SK-N-SH (cell line): ENCODE measurements around the gene RBM19. TPM values are rescaled to one million over a fixed set of nuclear protein-coding genes. Genes with fewer than 3 reads are reported as not detected.
"Not testable (repeated sequence)": the region's sequence is repeated elsewhere in the genome, so short reads cannot be mapped to it uniquely, and the experiment has no call there.

Source experiments
- CTCF ChIA-PET: fragments of 300-600, 350-600 bp; formaldehyde crosslinking; extraction: SDS; loops from one replicate; lab custom pipeline; 2021; lab: Yijun Ruan, JAX
- POLR2A ChIA-PET: fragments of 350-600 bp; sonication (Branson Sonifier 250); formaldehyde crosslinking; extraction: SDS; loops from one replicate; lab custom pipeline; 2020; ENCODE audit warnings: antibody characterized with exemption, inconsistent platforms; lab: Yijun Ruan, JAX
- DNase-seq: peaks from one replicate; pipeline ENCODE4 v3.0.0; 2012
- H2AFZ ChIP-seq: fragments of 200-600 bp; sonication (generic); 2 replicates; pipeline ENCODE4 v1.8.1; 2016; ENCODE audit warnings: antibody characterized with exemption, mild to moderate bottlenecking, low read depth
- H3F3A ChIP-seq: fragments of 200-600 bp; sonication (generic); replicated peaks from 2 replicates; pipeline ENCODE3; 2016; ENCODE audit warnings: antibody characterized with exemption, mild to moderate bottlenecking; ENCODE audit not compliant: insufficient read depth
- H3K27ac ChIP-seq, 2 experiments: fragments of 200-500 bp in 1 of 2; fragments of 200-600 bp in 1 of 2; sonication (Bioruptor generic) in 1 of 2; sonication (generic), shearing (Covaris generic) in 1 of 2; 2 replicates each; pipeline versions ENCODE4 v1.5.1 to v1.6.1; 2014 to 2016; ENCODE audit warnings: low read depth in 2 of 2, inconsistent platforms in 1 of 2, low read length in 1 of 2, mild to moderate bottlenecking in 1 of 2, mixed read lengths in 1 of 2
- H3K27me3 ChIP-seq: fragments of 200-600 bp; sonication (generic), shearing (Covaris generic); 2 replicates; pipeline ENCODE4 v1.6.1; 2016; ENCODE audit warnings: mixed run types; ENCODE audit not compliant: insufficient read depth
- H3K36me3 ChIP-seq, 2 experiments: fragments of 200-500 bp in 1 of 2; fragments of 200-600 bp in 1 of 2; sonication (Bioruptor generic) in 1 of 2; sonication (generic) in 1 of 2; replicated peaks in 1 of 2; 2 replicates each; pipeline versions ENCODE3 to v1.5.1; 2014 to 2016; ENCODE audit warnings: low read length in 1 of 2, mild to moderate bottlenecking in 1 of 2; ENCODE audit not compliant: insufficient read depth in 2 of 2, control insufficient read depth in 1 of 2
- H3K4me1 ChIP-seq, 2 experiments: fragments of 200-500 bp in 1 of 2; fragments of 200-600 bp in 1 of 2; sonication (Bioruptor generic) in 1 of 2; sonication (generic), shearing (Covaris generic) in 1 of 2; 2 replicates each; pipeline versions ENCODE4 v1.5.1 to v1.6.1; 2014 to 2016; ENCODE audit warnings: low read depth in 1 of 2, low read length in 1 of 2, mixed run types in 1 of 2; ENCODE audit not compliant: insufficient read depth in 2 of 2, control insufficient read depth in 1 of 2
- H3K4me2 ChIP-seq: fragments of 200-600 bp; sonication (generic), shearing (Covaris generic); 2 replicates; pipeline ENCODE4 v1.6.1; 2017; ENCODE audit warnings: mixed run types
- H3K4me3 ChIP-seq, 2 experiments: fragments of 200-500 bp in 1 of 2; fragments of 200-600 bp in 1 of 2; sonication (Bioruptor generic) in 1 of 2; sonication (generic), shearing (Covaris generic) in 1 of 2; 2 replicates each; pipeline versions ENCODE4 v1.5.1 to v1.8.1; 2014 to 2016; ENCODE audit warnings: low read depth in 2 of 2, inconsistent platforms in 1 of 2, low read length in 1 of 2, mild to moderate bottlenecking in 1 of 2, mixed read lengths in 1 of 2, moderate library complexity in 1 of 2
- H3K79me2 ChIP-seq: fragments of 200-600 bp; sonication (generic); 2 replicates; pipeline ENCODE4 v1.8.1; 2017; ENCODE audit warnings: mild to moderate bottlenecking; ENCODE audit not compliant: insufficient read depth
- H3K9ac ChIP-seq: fragments of 200-600 bp; sonication (generic); 2 replicates; pipeline ENCODE4 v1.6.1; 2017; ENCODE audit warnings: mixed run types
- H3K9me2 ChIP-seq: fragments of 200-600 bp; sonication (generic); 2 replicates; pipeline ENCODE4 v1.6.1; 2017; ENCODE audit warnings: mixed run types
- H3K9me3 ChIP-seq: fragments of 200-600 bp; sonication (generic); 2 replicates; pipeline ENCODE4 v1.6.1; 2017; ENCODE audit warnings: mixed run types, mild to moderate bottlenecking, moderate library complexity
- H4K20me1 ChIP-seq: fragments of 200-600 bp; sonication (generic); 2 replicates; pipeline ENCODE4 v1.6.1; 2017; ENCODE audit warnings: mild to moderate bottlenecking, mixed run types; ENCODE audit not compliant: insufficient read depth
- EP300 ChIP-seq, 2 experiments: IDR thresholded peaks; 2 replicates each; pipeline versions ENCODE4 v1.4.0 to v1.6.1; 2012; ENCODE audit warnings: borderline replicate concordance in 1 of 2, low read depth in 1 of 2, low read length in 1 of 2
- FOSL2 ChIP-seq: IDR thresholded peaks from 2 replicates; pipeline ENCODE4 v1.4.0; 2012; ENCODE audit warnings: low read depth, mild to moderate bottlenecking, moderate library complexity, borderline replicate concordance
- FOXM1 ChIP-seq: IDR thresholded peaks from 2 replicates; pipeline ENCODE4 v1.4.0; 2012; ENCODE audit warnings: low read depth, mild to moderate bottlenecking
- GABPA ChIP-seq: IDR thresholded peaks from 2 replicates; pipeline ENCODE4 v1.4.0; 2012; ENCODE audit warnings: low read depth, mild to moderate bottlenecking
- MEF2A ChIP-seq: IDR thresholded peaks from 2 replicates; pipeline ENCODE4 v1.4.0; 2012; ENCODE audit warnings: low read depth, borderline replicate concordance
- NRF1 ChIP-seq: IDR thresholded peaks from 2 replicates; pipeline ENCODE4 v1.6.1; 2012; ENCODE audit warnings: low read depth, mild to moderate bottlenecking, low read length
- RAD21 ChIP-seq: IDR thresholded peaks from 2 replicates; pipeline ENCODE4 v1.6.1; 2012; ENCODE audit warnings: mild to moderate bottlenecking, low read length
- RCOR1 ChIP-seq: fragments of 150-350 bp; IDR thresholded peaks from 2 replicates; pipeline ENCODE4 v1.6.1; 2017; ENCODE audit warnings: antibody characterized with exemption, low read length
- TCF12 ChIP-seq: IDR thresholded peaks from 2 replicates; pipeline ENCODE4 v1.4.0; 2012
- TEAD4 ChIP-seq: IDR thresholded peaks from 2 replicates; pipeline ENCODE4 v1.4.0; 2012; ENCODE audit warnings: mild to moderate bottlenecking, borderline replicate concordance; ENCODE audit not compliant: insufficient read depth
- YY1 ChIP-seq: IDR thresholded peaks from 2 replicates; pipeline ENCODE4 v1.4.0; 2012; ENCODE audit warnings: low read depth, mild to moderate bottlenecking
- WGBS: methylation state at CpG from one replicate; pipeline ENCODE4 v1.1.6; 2017; ENCODE audit warnings: low lambda C conversion rate; 5-methylcytosine and 5-hydroxymethylcytosine counted together
- polyA plus RNA-seq, 3 experiments: library from polyadenylated mRNA; depleted of rRNA; stranded (reverse); fragments of >200 nt; gene quantifications; 2 replicates each; pipeline ENCODE4 v1.2.3, GENCODE V29; 2012
- TF ChIP-seq, protein P1 (sequence below): IDR thresholded peaks from 2 replicates; pipeline ENCODE4 v1.4.0; 2012; ENCODE audit warnings: low read depth
- TF ChIP-seq, protein P2 (sequence below): IDR thresholded peaks from 2 replicates; pipeline ENCODE4 v1.4.0; 2012; ENCODE audit warnings: low read depth, borderline replicate concordance
- TF ChIP-seq, protein P3 (sequence below): fragments of 150-350 bp; IDR thresholded peaks from 2 replicates; pipeline ENCODE4 v1.6.1; 2017; ENCODE audit warnings: antibody characterized with exemption, low read length, low read depth, borderline replicate concordance
- TF ChIP-seq, protein P4 (sequence below): IDR thresholded peaks from 2 replicates; pipeline ENCODE4 v1.4.0; 2012; ENCODE audit warnings: low read depth, borderline replicate concordance

The RBM19 gene
- polyA plus RNA-seq, 1 of the 3 experiments (the other 2 are of a cell fraction), result 16.6 TPM

DNA sequence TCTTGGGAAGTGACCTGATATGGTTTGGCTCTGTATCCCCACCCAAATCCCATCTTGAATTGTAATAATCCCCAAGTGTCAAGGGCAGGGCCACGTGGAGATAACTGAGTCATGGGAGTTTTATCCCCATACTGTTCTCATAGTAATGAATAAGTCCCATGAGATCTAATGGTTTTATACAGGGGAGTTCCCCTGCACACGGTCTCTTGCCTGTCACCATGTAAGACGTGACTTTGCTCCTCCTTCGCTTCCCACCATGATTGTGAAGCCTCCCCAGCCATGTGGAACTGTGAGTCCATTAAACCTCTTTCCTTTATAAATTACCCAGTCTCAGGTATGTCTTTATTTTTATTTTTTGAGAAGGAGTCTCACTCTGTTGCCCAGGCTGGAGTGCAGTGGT is 26.6 kb upstream of the RBM19 start:
- H3K4me2 ChIP-seq, DNase-seq, H3K79me2 ChIP-seq, H2AFZ ChIP-seq, H3K36me3 ChIP-seq, H3K9me2 ChIP-seq, H3K4me3 ChIP-seq, H4K20me1 ChIP-seq, H3K9ac ChIP-seq, POLR2A ChIA-PET, H3K4me1 ChIP-seq, H3F3A ChIP-seq, H3K27ac ChIP-seq, CTCF ChIA-PET, H3K9me3 ChIP-seq: not testable (repeated sequence)
- 4% methylated on average over 4 of the region's 4 CpGs for WGBS
- peaks cover 16% of the 10 kb centered on the region; the same call in 1 of the 2 replicates for H3K27me3 ChIP-seq

DNA sequence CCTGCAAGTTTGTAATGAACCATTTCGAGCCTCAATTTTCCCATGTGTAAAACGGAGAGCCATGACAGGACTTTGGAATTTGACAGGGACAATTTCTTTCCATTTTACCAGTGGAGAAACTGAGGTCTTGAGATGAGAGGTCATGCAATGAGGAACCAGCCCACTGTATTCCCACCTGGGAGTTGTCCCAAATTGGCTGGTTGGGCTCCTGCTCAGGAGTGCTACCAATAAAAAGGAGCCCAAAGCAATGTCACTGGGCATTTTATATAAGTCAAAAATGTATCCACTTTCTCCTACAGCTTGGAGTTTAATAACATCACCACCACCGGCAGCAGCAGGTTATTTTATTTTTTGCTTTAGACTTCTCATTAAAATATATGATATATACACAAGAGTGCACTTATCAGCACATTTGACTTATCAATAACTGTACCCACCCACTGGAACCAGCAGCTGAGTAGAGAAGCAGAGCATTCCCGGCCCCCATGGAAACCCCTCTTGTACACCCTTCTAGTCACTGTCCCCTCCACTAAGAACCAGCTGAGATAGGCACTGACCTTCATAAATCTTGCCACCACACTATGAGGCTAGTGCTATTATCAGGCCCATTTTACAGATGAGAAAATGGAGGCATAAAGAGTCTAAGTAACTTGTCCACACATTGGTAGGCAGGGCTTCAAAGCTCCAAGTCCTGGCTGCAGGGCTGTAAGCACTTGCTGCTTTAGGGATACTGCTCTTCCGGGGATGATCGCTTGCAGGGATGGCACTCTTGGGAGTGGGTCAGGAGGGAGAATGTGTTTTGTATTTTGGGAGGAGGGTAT is 25.3 kb upstream of the RBM19 start:
- Histone ChIP-seq H3F3A (no peaks in the 10 kb centered on the region), H3K36me3 (no peaks in the 10 kb centered on the region), H3K9ac (no peak overlapping the region), H3K79me2 (no peaks in the 10 kb centered on the region), H3K9me2 (no peaks in the 10 kb centered on the region), H3K27ac (no peak overlapping the region), H2AFZ (no peak overlapping the region), H3K4me1 (no peaks in the 10 kb centered on the region), H3K4me3 (no peak overlapping the region), H3K4me2 (no peak overlapping the region), H4K20me1 (no peaks in the 10 kb centered on the region), H3K27me3 (peaks cover 19% of the 10 kb centered on the region; the same call in 1 of the 2 replicates), H3K9me3 (no peaks in the 10 kb centered on the region)
- TF ChIP-seq TCF12, result no peak
- no peak for TF ChIP-seq MEF2A
- DNase-seq, result no peak
- ChIA-PET CTCF (interaction anchor here (1.1 to 2.7 kb wide), 3 partner anchors 11 to 490 kb away, joined by 3 to 24 read pairs (median 3); no protein-coding TSS in a partner anchor), POLR2A (no interaction called here)
- whole genome bisulfite sequencing, result 8% methylated on average over 6 of the region's 6 CpGs

DNA sequence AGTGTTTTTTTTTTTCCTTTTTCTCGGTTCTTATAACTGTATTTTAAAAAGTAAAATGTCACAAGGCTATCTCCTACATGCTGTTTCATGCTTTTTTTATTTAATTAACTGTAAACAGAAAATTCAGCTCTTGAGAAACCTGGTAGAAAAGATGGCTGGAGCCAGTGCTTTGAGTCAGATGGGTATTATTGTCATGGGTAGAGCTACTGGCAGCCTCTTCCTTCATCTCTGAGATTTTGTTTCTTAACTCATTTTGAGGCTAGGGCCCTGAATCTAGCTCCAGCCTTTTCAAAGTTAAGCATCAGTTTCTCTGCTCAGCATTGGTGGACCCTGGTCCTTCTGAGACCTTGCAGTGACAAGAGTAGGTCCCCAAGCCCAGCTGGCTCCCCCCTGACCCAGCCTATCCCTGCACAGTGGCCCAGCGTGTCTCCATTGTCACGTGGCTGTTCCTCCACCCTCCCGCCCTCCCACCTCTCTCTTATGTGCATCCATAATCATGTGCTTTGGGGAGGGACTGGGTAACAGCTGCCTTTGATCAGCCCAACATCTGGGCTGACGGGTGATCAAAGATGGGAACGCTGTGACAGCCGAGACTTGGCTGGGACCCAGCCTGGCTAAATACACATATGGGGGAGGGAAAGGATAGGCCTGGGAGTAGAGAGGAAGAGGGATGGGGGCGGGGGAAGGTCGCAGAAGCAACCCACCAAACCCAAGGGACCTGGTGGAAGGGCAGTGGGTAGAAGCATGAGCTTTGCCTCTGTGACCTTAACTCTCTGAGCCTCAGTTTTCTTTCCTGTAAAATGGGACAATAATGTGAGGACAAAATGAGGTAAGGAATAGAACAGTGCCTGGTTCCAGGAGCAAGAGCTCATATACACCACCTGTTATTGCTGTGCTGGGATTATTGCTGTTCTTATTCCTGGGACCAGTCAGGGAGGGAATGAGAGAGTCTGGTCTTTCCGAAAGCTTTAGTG is 24.4 kb upstream of the RBM19 start:
- ChIA-PET POLR2A (no interaction called here), CTCF (interaction anchor here (1.1 to 2.7 kb wide), 3 partner anchors 10 to 491 kb away, joined by 3 to 24 read pairs (median 3); no protein-coding TSS in a partner anchor)
- TF ChIP-seq EP300 (IDR thresholded peaks at IDR 0.05; ENCODE audit: borderline replicate concordance in 1 of 2, low read depth in 1 of 2, low read length in 1 of 2) (no peak), TEAD4 (no peak), NRF1 (no peak), FOSL2 (no peak), RAD21 (no peak), TCF12 (no peak), RCOR1 (no peak), GABPA (no peak), FOXM1 (no peak), YY1 (no peak)
- TF ChIP-seq, protein P1, sequence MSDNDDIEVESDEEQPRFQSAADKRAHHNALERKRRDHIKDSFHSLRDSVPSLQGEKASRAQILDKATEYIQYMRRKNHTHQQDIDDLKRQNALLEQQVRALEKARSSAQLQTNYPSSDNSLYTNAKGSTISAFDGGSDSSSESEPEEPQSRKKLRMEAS, result no peak
- TF ChIP-seq, protein P2, sequence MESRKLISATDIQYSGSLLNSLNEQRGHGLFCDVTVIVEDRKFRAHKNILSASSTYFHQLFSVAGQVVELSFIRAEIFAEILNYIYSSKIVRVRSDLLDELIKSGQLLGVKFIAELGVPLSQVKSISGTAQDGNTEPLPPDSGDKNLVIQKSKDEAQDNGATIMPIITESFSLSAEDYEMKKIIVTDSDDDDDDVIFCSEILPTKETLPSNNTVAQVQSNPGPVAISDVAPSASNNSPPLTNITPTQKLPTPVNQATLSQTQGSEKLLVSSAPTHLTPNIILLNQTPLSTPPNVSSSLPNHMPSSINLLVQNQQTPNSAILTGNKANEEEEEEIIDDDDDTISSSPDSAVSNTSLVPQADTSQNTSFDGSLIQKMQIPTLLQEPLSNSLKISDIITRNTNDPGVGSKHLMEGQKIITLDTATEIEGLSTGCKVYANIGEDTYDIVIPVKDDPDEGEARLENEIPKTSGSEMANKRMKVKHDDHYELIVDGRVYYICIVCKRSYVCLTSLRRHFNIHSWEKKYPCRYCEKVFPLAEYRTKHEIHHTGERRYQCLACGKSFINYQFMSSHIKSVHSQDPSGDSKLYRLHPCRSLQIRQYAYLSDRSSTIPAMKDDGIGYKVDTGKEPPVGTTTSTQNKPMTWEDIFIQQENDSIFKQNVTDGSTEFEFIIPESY, result no peak
- TF ChIP-seq, protein P3, sequence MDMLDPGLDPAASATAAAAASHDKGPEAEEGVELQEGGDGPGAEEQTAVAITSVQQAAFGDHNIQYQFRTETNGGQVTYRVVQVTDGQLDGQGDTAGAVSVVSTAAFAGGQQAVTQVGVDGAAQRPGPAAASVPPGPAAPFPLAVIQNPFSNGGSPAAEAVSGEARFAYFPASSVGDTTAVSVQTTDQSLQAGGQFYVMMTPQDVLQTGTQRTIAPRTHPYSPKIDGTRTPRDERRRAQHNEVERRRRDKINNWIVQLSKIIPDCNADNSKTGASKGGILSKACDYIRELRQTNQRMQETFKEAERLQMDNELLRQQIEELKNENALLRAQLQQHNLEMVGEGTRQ, result no peak
- TF ChIP-seq, protein P4, sequence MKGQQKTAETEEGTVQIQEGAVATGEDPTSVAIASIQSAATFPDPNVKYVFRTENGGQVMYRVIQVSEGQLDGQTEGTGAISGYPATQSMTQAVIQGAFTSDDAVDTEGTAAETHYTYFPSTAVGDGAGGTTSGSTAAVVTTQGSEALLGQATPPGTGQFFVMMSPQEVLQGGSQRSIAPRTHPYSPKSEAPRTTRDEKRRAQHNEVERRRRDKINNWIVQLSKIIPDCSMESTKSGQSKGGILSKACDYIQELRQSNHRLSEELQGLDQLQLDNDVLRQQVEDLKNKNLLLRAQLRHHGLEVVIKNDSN, result no peak

More for the DNA sequence above, 24.4 kb upstream of the RBM19 start:
- H3K9me3 ChIP-seq, result no peaks in the 10 kb centered on the region
- 3% methylated on average over 10 of the region's 10 CpGs for WGBS
- H3K9ac ChIP-seq, result no peak overlapping the region
- no peak overlapping the region for H2AFZ ChIP-seq
- no peak overlapping the region for H3K4me2 ChIP-seq
- no peak overlapping the region for H3K27ac ChIP-seq
- no peak overlapping the region for H3K4me3 ChIP-seq
- H3K36me3 ChIP-seq, result no peaks in the 10 kb centered on the region
- no peaks in the 10 kb centered on the region for H4K20me1 ChIP-seq
- H3K79me2 ChIP-seq, result no peaks in the 10 kb centered on the region
- peaks cover 22% of the 10 kb centered on the region; the same call in 1 of the 2 replicates for H3K27me3 ChIP-seq
- H3F3A ChIP-seq, result no peaks in the 10 kb centered on the region
- H3K4me1 ChIP-seq, result no peaks in the 10 kb centered on the region
- DNase-seq, result peak; percentile 8
- no peaks in the 10 kb centered on the region for H3K9me2 ChIP-seq
